Measurements from ENCODE around the gene DDX10.

Gene DDX10

DNA sequence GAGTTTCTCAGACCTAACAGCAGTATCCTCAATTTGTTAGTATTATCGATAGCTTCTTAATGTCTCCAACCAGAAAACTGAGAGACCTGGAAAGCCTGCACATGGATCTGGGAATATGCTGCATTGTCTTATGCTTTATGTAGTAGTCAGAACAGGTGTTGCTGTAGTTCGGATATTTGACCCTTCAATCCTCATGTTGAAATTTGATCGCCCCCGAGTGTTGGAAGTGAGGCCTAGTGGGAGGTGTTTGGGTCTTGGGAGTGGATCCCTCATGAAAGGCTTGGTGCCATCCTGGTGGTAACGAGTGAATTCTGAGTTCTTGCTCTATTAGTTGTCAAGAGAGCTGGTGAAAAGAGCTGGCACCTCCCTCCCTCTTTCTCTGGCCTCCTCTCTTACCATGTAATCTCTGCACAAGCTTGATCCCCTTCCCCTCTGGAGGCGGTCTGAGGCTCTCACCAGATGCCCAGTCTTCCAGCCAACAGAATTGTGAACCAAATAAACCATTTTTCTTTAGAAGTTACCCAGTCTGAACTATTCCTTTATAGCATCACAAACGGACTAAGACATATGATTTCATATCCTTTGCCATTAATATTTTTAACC, 227.1 kb downstream of the DDX10 start:
- H3K36me3 Mint-ChIP-seq = no peaks in the 10 kb centered on the region
- no peaks in the 10 kb centered on the region for H3K27me3 Mint-ChIP-seq
- no peak overlapping the region for H3K27ac Mint-ChIP-seq
- H3K4me1 Mint-ChIP-seq = peaks cover 11% of the 10 kb centered on the region
- H3K4me3 Mint-ChIP-seq = no peak overlapping the region
- no peaks in the 10 kb centered on the region for H3K9me3 Mint-ChIP-seq
- no peak for ATAC-seq

DNA sequence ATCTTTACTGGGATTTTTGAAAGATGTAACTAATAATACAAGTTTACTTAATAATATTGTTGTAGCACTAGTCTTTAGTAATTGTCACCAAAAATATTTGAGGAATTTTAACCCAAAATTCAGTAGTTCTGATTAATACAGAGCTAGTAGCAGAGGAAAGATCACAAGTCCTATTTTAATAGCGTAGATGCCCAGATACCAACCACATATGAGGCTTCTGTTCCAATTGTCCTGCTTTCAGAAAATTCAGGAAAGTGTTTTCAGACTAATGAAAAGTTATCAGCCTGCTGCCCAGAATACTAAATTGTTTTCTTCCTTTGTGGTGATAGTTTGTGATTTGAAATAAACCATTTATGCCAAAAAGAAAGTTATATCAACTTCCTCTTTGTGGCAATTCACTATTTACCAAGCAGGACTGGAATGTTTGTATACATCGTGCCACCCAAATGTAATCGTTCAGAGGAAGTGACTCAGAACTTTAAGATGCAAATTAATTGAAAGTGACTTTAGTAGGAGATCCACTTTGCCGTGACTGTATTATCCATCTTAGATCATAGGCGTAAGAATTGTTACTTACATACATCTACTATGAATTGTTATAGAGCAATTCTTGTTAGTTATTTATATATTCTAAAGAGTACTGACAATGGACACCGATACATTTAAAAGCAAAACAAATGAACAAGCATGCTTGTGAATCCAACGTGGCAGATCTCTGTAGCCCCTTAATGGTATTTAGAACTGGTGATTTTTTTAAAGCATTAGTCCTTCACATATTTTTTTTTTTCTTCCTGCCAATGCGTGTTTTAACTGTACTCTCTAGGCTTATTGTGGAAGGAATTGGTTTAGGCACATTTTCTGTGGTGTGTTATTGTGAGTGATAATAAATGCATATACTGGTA, 231.0 kb downstream of the DDX10 start:
- H3K4me1 Mint-ChIP-seq = peaks cover 11% of the 10 kb centered on the region
- no peaks in the 10 kb centered on the region for H3K9me3 Mint-ChIP-seq
- ATAC-seq = peak; percentile 68
- no peak overlapping the region for H3K4me3 Mint-ChIP-seq
- no peak overlapping the region for H3K27ac Mint-ChIP-seq
- H3K36me3 Mint-ChIP-seq = peaks cover 13% of the 10 kb centered on the region
- no peaks in the 10 kb centered on the region for H3K27me3 Mint-ChIP-seq

DNA sequence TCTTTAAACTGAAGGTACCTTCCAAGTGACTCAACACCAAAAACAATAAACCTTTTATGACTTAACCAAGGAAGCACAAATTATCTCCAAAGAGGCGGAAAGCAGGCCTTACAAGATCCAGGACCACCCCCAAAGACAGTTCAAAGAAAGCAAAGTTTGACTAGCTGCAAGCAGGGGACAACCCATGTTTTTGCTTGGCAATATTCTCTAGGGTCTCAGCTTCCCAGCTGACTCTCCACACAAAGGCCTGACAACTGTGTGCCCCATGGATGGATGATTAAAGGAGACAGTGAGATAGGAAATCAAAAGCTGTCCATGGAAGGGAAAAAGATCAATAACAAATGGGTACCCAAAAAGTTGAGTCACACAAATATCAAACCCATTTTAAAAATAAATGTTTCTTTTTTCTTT, 232.2 kb downstream of the DDX10 start:
- Mint-ChIP-seq H3K27ac (no peak overlapping the region), H3K4me1 (peaks cover 11% of the 10 kb centered on the region), H3K36me3 (peaks cover 13% of the 10 kb centered on the region), H3K9me3 (no peaks in the 10 kb centered on the region), H3K4me3 (no peak overlapping the region), H3K27me3 (no peaks in the 10 kb centered on the region)
- no peak for ATAC-seq

DNA sequence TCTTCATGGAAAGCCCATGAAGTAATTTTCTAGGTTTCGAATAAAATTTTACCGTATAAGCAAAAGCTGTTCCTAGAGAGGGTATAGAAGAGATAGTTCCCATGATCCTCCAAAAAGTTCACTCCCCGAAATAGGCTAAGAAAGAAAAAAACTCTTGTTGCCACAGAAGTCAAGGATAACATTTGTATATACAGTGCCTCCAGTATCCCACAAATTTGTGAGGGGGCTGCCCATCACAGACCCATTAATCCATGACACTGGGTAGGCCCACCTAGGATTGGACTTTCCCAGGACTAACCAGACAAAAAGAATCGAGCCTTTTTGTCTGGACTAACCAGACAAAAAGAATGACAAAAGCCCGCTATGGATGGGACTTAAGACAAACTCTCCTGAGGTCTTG, 233.0 kb downstream of the DDX10 start:
- no peaks in the 10 kb centered on the region for H3K27me3 Mint-ChIP-seq
- no peak overlapping the region for H3K4me3 Mint-ChIP-seq
- no peaks in the 10 kb centered on the region for H3K9me3 Mint-ChIP-seq
- no peak for ATAC-seq
- no peak overlapping the region for H3K27ac Mint-ChIP-seq
- peaks cover 13% of the 10 kb centered on the region for H3K36me3 Mint-ChIP-seq
- H3K4me1 Mint-ChIP-seq = peaks cover 11% of the 10 kb centered on the region

DNA sequence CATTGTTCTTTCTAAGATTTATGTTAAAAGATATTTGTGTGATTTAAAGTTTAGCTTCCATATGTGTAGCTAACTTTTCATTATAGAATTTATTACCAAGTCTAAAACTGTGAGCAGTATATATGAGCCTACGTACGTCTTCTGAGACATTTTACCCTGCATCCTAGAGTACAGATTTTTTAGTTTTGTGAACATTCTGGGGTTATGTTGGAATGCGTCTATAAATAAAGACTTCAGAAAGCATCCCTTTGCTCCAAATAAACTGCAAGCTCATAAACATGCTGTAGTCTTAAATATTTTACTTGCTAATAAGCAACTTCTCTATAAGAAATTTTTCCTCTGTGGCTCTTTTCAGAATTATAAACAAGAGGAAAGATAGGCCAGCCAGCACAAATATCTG, 236.5 kb downstream of the DDX10 start:
- peaks cover 23% of the 10 kb centered on the region for H3K36me3 Mint-ChIP-seq
- no peak overlapping the region for H3K4me3 Mint-ChIP-seq
- peaks cover 2% of the 10 kb centered on the region for H3K9me3 Mint-ChIP-seq
- ATAC-seq = no peak
- no peaks in the 10 kb centered on the region for H3K27me3 Mint-ChIP-seq
- no peak overlapping the region for H3K27ac Mint-ChIP-seq
- H3K4me1 Mint-ChIP-seq = peaks cover 2% of the 10 kb centered on the region

DNA sequence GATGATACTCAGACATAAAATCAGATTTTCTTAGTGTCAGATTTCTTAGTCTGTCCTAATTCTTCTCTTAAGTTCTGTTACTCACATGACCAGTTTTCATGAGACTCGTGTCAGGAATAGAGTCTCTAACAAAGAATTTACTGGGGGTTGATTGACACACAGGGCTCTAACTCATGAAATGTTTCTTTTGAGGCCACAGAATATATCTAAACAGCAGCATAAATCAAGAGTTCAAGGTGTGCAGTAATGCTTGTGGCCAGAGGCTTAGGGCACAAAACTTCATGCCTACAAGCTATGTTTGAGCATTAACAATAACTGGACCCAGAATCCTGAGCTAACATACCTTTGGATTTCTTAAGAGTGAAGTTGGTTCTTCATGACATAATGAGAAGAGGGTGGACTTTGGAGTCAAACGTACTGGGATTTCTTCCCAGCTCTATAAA, 237.2 kb downstream of the DDX10 start:
- no peaks in the 10 kb centered on the region for H3K27me3 Mint-ChIP-seq
- H3K27ac Mint-ChIP-seq = no peak overlapping the region
- H3K36me3 Mint-ChIP-seq = peaks cover 23% of the 10 kb centered on the region
- no peak overlapping the region for H3K4me3 Mint-ChIP-seq
- no peaks in the 10 kb centered on the region for H3K4me1 Mint-ChIP-seq
- ATAC-seq = no peak
- peaks cover 2% of the 10 kb centered on the region for H3K9me3 Mint-ChIP-seq

DNA sequence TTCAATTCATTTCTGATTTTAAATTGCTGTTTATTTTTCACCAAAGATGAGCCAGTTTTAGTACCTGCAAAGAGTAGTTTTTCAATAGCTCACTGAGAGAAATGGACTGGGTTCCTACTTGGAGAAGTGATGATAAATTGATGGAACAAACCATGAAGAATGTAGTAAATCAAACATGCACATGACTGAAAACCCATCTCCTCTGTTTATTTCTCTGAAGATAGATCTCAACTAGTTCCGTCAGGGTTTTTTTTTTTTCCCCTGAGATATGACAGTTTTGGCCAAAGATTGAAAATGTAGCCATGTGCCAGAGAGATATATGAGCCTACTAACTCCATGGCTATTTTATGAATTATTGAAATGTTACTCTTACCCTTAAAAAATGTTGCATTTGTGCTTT, 239.6 kb downstream of the DDX10 start:
- H3K4me3 Mint-ChIP-seq = no peak overlapping the region
- H3K27me3 Mint-ChIP-seq = no peaks in the 10 kb centered on the region
- peaks cover 2% of the 10 kb centered on the region for H3K9me3 Mint-ChIP-seq

DNA sequence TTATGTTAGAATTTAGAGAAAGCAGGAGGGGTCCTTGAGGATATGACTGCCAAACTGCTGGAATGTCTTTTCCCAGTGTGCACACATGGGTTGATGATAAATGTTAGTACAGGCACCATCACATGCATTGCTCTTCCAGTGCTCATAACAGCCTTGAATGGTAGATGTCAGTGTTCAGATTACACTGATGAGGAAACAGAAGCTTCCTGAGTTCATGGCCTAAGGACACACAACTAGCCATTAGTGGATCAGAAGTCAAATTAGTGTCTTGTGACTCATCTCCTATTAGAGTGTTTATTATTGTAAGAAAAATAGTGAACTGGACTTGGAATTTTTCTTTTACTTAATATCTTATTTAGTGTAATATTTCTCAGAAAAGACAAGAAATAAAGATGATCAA, 241.5 kb downstream of the DDX10 start:
- Mint-ChIP-seq H3K4me1 (no peaks in the 10 kb centered on the region), H3K9me3 (peaks cover 2% of the 10 kb centered on the region), H3K27ac (no peak overlapping the region), H3K27me3 (no peaks in the 10 kb centered on the region), H3K4me3 (no peak overlapping the region), H3K36me3 (peaks cover 22% of the 10 kb centered on the region)
- ATAC-seq = no peak

More for the DNA sequence above, 239.6 kb downstream of the DDX10 start:
- Mint-ChIP-seq H3K27ac (no peak overlapping the region), H3K36me3 (peaks cover 17% of the 10 kb centered on the region), H3K4me1 (no peaks in the 10 kb centered on the region)
- ATAC-seq = no peak

DNA sequence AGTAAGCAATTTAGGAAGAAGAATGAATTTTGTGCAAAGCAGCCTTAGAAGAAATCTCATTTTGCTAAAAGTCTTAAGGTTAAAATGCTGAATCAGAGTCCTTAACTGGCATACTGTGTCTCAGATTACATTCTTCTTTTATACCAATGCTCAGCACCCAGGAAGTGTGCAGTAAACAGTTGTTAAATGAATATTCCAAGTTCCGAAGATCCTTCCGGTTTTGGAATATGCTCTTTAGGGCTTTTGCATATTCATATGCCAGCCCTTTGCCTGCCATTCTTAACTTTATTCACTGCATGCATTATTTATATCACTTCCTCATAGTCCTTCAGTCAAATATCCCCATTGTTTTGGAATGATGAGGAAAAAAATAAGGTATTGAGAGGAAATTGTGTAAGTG, 242.0 kb downstream of the DDX10 start:
- H3K4me3 Mint-ChIP-seq = no peak overlapping the region
- peaks cover 22% of the 10 kb centered on the region for H3K36me3 Mint-ChIP-seq
- peaks cover 2% of the 10 kb centered on the region for H3K9me3 Mint-ChIP-seq
- H3K4me1 Mint-ChIP-seq = no peaks in the 10 kb centered on the region
- no peaks in the 10 kb centered on the region for H3K27me3 Mint-ChIP-seq
- no peak for ATAC-seq
- H3K27ac Mint-ChIP-seq = no peak overlapping the region

DNA sequence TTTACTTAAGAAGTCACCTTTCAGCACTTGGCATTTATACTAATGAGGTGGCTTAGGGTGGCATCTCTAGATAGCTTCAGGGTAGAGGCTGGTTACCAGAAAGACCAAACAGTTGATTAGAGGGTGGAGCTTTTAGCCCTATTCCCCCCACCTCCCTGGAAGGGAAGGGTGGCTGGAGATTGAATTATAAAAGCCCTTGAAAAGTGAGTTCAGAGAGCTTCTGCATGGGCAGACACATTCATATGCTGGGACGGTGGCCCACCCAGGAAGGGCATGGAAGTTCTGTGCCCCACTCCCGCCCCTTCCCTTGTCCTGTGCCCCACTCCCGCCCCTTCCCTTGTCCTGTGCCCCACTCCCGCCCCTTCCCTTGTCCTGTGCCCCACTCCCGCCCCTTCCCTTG, 244.2 kb downstream of the DDX10 start:
- H3K27ac Mint-ChIP-seq = no peak overlapping the region
- H3K27me3 Mint-ChIP-seq = no peaks in the 10 kb centered on the region
- H3K9me3 Mint-ChIP-seq = peaks cover 2% of the 10 kb centered on the region
- peaks cover 17% of the 10 kb centered on the region for H3K36me3 Mint-ChIP-seq
- ATAC-seq = no peak
- no peaks in the 10 kb centered on the region for H3K4me1 Mint-ChIP-seq
- H3K4me3 Mint-ChIP-seq = no peak overlapping the region

DNA sequence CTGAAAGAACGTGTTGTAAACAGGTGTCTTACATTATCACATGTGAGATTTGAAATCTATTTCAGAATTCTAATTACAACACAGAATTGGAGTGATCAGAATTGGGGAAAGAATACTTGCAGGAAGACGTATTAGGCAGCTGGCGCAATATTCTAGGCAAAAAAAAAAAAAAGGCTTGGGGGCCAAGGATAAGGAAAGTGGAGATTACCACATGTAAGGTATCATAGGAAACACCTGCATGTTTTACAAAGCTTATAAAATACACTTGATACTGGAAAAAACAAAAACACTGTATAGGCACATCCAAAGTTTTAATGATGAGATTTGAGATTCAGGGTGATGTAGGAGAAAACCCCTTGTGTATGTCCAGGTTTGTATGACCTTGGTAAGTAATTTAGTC, 245.1 kb downstream of the DDX10 start:
- Mint-ChIP-seq H3K4me1 (no peaks in the 10 kb centered on the region), H3K4me3 (no peak overlapping the region), H3K27ac (no peak overlapping the region), H3K27me3 (no peaks in the 10 kb centered on the region), H3K9me3 (peaks cover 2% of the 10 kb centered on the region), H3K36me3 (peaks cover 17% of the 10 kb centered on the region)
- ATAC-seq = no peak

DNA sequence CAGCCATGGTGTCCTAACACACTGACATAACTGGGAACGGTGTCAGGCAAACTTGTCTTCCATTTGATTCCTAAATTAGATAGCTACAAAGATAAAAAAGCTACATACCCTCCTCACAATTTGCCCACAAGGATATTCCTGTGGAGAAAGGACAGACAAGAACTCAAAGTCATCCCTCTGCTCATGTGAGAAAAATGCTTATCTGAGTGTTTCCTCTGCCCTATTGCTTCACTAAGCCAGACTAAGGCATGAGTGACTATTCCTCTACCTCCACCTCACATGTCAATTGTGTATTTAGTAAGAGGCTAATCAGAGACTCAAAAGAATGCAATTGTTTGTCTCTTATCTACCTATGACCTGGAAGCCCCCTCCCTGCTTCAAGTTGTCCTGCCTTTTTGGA, 247.7 kb downstream of the DDX10 start:
- ATAC-seq = no peak
- Mint-ChIP-seq H3K27ac (no peak overlapping the region), H3K27me3 (no peaks in the 10 kb centered on the region), H3K36me3 (peaks cover 20% of the 10 kb centered on the region), H3K4me3 (no peak overlapping the region), H3K4me1 (no peaks in the 10 kb centered on the region), H3K9me3 (no peaks in the 10 kb centered on the region)

DNA sequence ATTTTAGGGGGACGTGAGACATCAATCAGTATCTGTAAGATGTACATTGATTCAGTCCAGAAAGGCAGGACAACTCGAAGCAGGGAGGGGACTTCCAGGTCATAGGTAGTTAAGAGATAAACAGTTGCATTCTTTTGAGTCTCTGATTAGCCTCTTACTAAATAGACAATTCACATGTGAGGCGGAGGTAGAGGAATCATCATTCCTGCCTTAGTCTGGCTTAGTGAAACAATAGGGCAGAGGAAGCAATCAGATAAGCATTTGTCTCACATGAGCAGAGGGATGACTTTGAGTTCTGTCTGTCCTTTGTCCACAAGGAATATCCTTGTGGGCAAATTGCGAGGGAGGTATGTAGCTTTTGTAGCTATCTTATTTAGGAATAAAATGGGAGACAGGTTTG, 248.3 kb downstream of the DDX10 start:
- no peaks in the 10 kb centered on the region for H3K9me3 Mint-ChIP-seq

DNA sequence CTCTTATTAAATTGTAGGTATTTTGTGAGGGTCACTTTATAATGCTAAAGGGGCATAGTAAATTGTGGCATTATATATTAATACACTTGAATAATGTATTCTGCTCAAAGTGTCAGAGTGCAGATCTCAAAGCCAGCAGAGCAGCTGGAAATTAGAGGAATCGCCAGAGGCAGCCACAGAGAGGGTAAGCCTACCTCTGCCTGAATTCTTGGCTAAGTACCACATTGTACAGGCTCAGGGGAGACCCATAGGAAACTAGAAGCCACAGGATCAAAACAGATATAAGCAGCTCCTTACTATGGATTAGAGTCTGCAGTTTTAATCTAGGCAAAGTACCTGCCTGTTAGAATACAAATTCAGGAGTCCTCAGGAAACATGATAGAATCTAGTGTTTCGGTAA, 249.3 kb downstream of the DDX10 start:
- H3K27me3 Mint-ChIP-seq = no peaks in the 10 kb centered on the region
- H3K4me1 Mint-ChIP-seq = no peaks in the 10 kb centered on the region
- ATAC-seq = no peak
- H3K4me3 Mint-ChIP-seq = no peak overlapping the region
- no peaks in the 10 kb centered on the region for H3K9me3 Mint-ChIP-seq
- H3K27ac Mint-ChIP-seq = no peak overlapping the region
- H3K36me3 Mint-ChIP-seq = peaks cover 33% of the 10 kb centered on the region

More for the DNA sequence above, 248.3 kb downstream of the DDX10 start:
- no peaks in the 10 kb centered on the region for H3K4me1 Mint-ChIP-seq
- no peak overlapping the region for H3K4me3 Mint-ChIP-seq
- no peak for ATAC-seq
- no peak overlapping the region for H3K27ac Mint-ChIP-seq
- no peaks in the 10 kb centered on the region for H3K27me3 Mint-ChIP-seq
- peaks cover 26% of the 10 kb centered on the region for H3K36me3 Mint-ChIP-seq

DNA sequence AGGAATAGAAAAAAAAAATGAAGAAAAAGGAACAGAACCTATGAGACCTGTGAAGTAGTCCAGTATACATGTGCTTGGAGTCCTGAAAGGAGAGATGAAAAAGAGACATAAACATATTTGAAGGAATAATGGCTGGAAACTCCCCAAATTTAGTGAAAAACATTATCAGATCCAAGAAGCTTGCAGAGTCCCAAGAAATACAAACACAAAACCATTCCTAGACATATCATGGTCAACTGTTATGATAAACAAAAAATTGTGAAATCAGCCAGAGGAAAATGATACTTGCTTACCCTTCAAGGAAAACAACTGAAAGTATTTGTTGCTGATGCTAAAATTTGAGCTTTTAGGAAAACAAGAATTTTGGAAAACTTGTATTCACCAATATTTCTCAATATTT, 250.1 kb downstream of the DDX10 start:
- H3K27ac Mint-ChIP-seq = no peak overlapping the region
- H3K27me3 Mint-ChIP-seq = no peaks in the 10 kb centered on the region
- H3K4me1 Mint-ChIP-seq = no peaks in the 10 kb centered on the region

DNA sequence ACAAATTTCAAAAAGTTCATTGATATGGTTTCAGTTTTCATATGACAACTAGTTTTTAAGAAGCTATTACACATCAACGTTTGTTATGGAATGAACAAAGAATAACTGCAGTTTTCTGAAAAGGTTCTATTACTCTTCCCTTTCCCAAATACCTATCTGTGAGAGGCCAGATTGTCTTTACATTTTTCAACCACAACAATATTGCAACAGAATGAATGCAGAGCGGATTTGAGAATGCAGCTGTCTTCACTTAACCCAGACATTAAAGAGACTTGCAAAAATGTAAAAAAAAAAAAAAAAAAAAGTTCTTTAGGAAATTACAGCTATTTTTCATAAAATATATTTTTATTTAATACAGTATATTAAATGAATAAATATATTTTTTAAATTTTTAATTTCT, 250.8 kb downstream of the DDX10 start:
- no peak overlapping the region for H3K4me3 Mint-ChIP-seq
- no peaks in the 10 kb centered on the region for H3K9me3 Mint-ChIP-seq
- ATAC-seq = no peak
- no peak overlapping the region for H3K27ac Mint-ChIP-seq
- no peaks in the 10 kb centered on the region for H3K27me3 Mint-ChIP-seq
- H3K36me3 Mint-ChIP-seq = peaks cover 32% of the 10 kb centered on the region
- H3K4me1 Mint-ChIP-seq = no peaks in the 10 kb centered on the region

More for the DNA sequence above, 250.1 kb downstream of the DDX10 start:
- no peaks in the 10 kb centered on the region for H3K9me3 Mint-ChIP-seq
- ATAC-seq = no peak
- no peak overlapping the region for H3K4me3 Mint-ChIP-seq
- H3K36me3 Mint-ChIP-seq = peaks cover 32% of the 10 kb centered on the region

All from stimulated activated memory B cell treated with anti-CD40 and anti-IgM and Interleukin-4, amounts not matched to agents 10 μg/mL and 1 μg/mL and 100 μg/mL, for 72 hours (primary cell).